ENCODE results near the gene SPATA31C2. TPM values are rescaled to one million over a fixed set of nuclear protein-coding genes. Genes with fewer than 3 reads are reported as not detected.

The SPATA31C2 gene
- total and polyA plus RNA-seq, 2 donors (not counting 3 experiments of a cell fraction or from before 2014, with no cell fraction given) = not detected

- intact Hi-C loops (cut with micrococcal nuclease) = no loop called here
- no peak for FAIRE-seq
These were observed 44.2 kb upstream of the SPATA31C2 start for GRCh38 chr9:88182501-88182900.

More at GRCh38 chr9:88182501-88182900, 44.2 kb upstream of the SPATA31C2 start:
- H2AFZ ChIP-seq (ENCODE audit: low read depth, low read length) = no peak overlapping the region
- DNase-seq (ENCODE audit: low read depth, low spot score) = no peak
- no peaks in the 10 kb centered on the region for H3K4me1 ChIP-seq (ENCODE audit: control insufficient read depth, extremely low read depth, insufficient read depth, low read length)
- no peaks in the 10 kb centered on the region for H3K36me3 ChIP-seq (ENCODE audit: control insufficient read depth in 2 of 2, extremely low read depth in 1 of 2, insufficient read depth in 2 of 2, low read length in 2 of 2)
- no peaks in the 10 kb centered on the region for H3K9me3 ChIP-seq (replicated peaks; ENCODE audit: control insufficient read depth, insufficient read depth, low read length)
- H4K20me1 ChIP-seq (replicated peaks; ENCODE audit: control insufficient read depth, extremely low read depth, insufficient read depth, low read length) = no peaks in the 10 kb centered on the region
- H3K79me2 ChIP-seq (ENCODE audit: control insufficient read depth, insufficient read depth, low read length) = no peaks in the 10 kb centered on the region
- dilution Hi-C loops (cut with MboI; ENCODE audit: extremely low pct_ligation_motif_present, low sequenced_read_pairs) = no loop called here
- H3K27me3 ChIP-seq (ENCODE audit: control insufficient read depth in 2 of 2, insufficient read depth in 2 of 2, low read length in 2 of 2) = no peaks in the 10 kb centered on the region
- no peak overlapping the region for H3K4me3 ChIP-seq (replicated peaks in 1 of 3; ENCODE audit: insufficient read depth in 1 of 3, low read depth in 1 of 3, low read length in 3 of 3)
- CTCF ChIA-PET = no interaction called here
- no peak overlapping the region for H3K4me2 ChIP-seq (ENCODE audit: insufficient read depth, low read length)
- no peak overlapping the region for H3K27ac ChIP-seq (ENCODE audit: insufficient read depth, low read depth, low read length)
- POLR2A ChIA-PET = no interaction called here
- H3K9ac ChIP-seq (replicated peaks; ENCODE audit: extremely low read depth, insufficient read depth, low read length) = no peak overlapping the region
- TF ChIP-seq JUN (IDR thresholded peaks at IDR 0.05; ENCODE audit: borderline replicate concordance, insufficient read depth, insufficient read length, low read depth) (no peak), GATA2 (IDR thresholded peaks at IDR 0.05; ENCODE audit: insufficient read depth, insufficient read length, low read depth, low read length) (no peak), FOS (IDR thresholded peaks at IDR 0.05; ENCODE audit: borderline replicate concordance, insufficient read depth, low read length) (no peak), CTCF (IDR thresholded peaks at IDR 0.05; ENCODE audit: extremely low read depth in 1 of 2, insufficient read depth in 1 of 2, low read depth in 1 of 2, low read length in 2 of 2) (no peak), MYC (IDR thresholded peaks at IDR 0.05; ENCODE audit: low read depth, low read length) (no peak), POLR2AphosphoS5 (IDR thresholded peaks at IDR 0.05; ENCODE audit: insufficient read depth, low read depth, low read length) (no peak), EZH2 (IDR thresholded peaks at IDR 0.05; ENCODE audit: borderline replicate concordance, low read depth, low read length, severe bottlenecking) (no peak), MAX (IDR thresholded peaks at IDR 0.05; ENCODE audit: insufficient read depth, insufficient read length) (no peak), POLR2A (IDR thresholded peaks at IDR 0.05; ENCODE audit: low read depth, low read length) (no peak)
- no TSS peak for BruUV-seq (replicated peaks)
- H3K9me1 ChIP-seq (replicated peaks; ENCODE audit: control insufficient read depth, extremely low read depth, insufficient read depth, low read length) = no peaks in the 10 kb centered on the region

Data from endothelial cell of umbilical vein (primary cell).